ENCODE measurements around the gene HSPH1.
"Not testable (repeated sequence)": the region's sequence is repeated elsewhere in the genome, so short reads cannot be mapped to it uniquely, and the experiment has no call there.

The HSPH1 gene

DNA sequence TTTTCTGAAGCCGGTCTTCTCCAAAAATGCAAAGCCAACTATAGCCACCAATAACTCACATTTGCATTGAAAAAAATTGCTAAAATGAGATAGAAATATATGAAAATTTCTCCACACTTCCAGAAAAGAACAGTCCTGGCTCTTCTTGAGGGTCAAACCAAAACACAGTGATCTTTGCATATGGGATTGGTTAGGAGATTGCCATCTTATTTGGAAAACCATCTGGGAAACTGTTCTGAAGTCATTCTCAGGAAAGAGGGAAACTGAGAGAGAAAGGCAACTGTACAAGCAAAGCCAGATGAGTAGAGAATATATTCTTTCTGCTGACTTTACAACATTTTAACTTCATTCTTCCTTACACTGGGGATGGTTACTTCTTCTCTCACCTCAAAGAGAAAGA, 54.6 kb downstream of the HSPH1 start:
- TF ChIP-seq MYC (IDR thresholded peaks at IDR 0.05; ENCODE audit: low read depth, low read length) (no peak), POLR2A (IDR thresholded peaks at IDR 0.05; ENCODE audit: extremely low read depth, insufficient read length) (no peak), CTCF (IDR thresholded peaks at IDR 0.05; ENCODE audit: low read depth, low read length) (no peak)
- TF ChIP-seq, protein P1, sequence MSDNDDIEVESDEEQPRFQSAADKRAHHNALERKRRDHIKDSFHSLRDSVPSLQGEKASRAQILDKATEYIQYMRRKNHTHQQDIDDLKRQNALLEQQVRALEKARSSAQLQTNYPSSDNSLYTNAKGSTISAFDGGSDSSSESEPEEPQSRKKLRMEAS (IDR thresholded peaks at IDR 0.05; ENCODE audit: low read depth, low read length): no peak
- no peak overlapping the region for H3K4me3 ChIP-seq (ENCODE audit: low read depth, low read length)
- DNase-seq (ENCODE audit: low read depth): no peak

DNA sequence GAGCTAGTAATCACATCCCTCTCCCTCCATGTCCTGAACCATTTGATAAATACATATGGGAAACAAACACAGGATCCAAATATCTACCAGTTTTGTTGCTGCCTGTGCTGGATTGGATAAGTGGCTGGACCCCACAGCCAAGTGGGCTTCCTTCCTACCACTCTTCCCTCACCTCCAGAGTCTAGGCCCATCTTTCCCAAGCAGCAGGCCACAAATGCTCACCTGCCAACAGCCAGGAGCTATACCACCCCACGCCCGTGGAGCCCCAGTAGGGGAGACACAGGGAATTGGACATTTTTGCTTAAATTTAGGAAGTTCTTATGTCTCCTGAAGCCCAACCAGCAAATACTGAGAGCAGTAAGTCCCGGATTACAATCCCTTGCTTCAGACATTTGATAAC, 55.8 kb downstream of the HSPH1 start:
- no peak for DNase-seq (ENCODE audit: low read depth)
- H3K4me3 ChIP-seq (ENCODE audit: low read depth, low read length): no peak overlapping the region
- TF ChIP-seq MYC (IDR thresholded peaks at IDR 0.05; ENCODE audit: low read depth, low read length) (no peak), POLR2A (IDR thresholded peaks at IDR 0.05; ENCODE audit: extremely low read depth, insufficient read length) (no peak)
- TF ChIP-seq, protein P1 (IDR thresholded peaks at IDR 0.05; ENCODE audit: low read depth, low read length): no peak

DNA sequence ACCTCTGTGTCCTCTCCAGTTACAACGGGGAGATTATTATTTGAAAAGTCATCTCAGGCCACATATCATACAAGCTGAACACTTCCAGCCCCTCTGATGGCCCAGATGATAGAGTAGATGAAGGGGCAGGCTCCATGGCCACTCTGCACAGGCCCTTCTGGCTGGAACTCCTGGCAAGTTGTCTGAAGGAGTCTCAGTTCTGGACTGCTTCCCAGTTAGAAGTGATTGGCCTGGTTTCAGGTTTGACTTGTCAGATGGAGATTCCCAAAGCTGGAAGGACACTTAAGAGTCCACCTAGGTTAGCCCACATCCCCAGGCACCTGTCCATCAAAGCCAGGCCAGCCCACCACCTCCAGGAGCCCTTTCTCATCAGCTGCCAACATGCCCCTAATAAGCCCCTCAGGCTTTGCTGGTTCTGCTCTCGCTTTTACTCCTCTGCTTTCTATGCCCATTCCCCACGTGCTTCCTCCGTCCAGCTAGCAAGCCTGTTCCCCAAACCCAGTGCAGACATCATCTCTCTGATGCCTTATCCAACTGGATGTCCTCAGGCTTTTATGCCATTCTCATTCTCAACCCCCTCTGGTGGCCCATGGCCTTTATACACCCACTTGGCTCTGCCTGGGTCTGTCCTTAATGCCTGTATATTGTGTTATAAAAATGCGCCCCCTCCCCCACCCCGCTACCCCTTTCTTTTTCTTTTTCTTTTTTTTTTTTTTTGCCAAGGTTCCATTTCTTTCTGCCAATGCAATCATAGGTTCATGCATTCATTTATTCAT, 56.5 kb downstream of the HSPH1 start:
- TF ChIP-seq POLR2A (IDR thresholded peaks at IDR 0.05; ENCODE audit: extremely low read depth, insufficient read length): no peak
- no peak for TF ChIP-seq CTCF (IDR thresholded peaks at IDR 0.05; ENCODE audit: low read depth, low read length)
- TF ChIP-seq, protein P1 (IDR thresholded peaks at IDR 0.05; ENCODE audit: low read depth, low read length): no peak
- TF ChIP-seq MYC (IDR thresholded peaks at IDR 0.05; ENCODE audit: low read depth, low read length): no peak
- H3K4me3 ChIP-seq (ENCODE audit: low read depth, low read length): no peak overlapping the region

DNA sequence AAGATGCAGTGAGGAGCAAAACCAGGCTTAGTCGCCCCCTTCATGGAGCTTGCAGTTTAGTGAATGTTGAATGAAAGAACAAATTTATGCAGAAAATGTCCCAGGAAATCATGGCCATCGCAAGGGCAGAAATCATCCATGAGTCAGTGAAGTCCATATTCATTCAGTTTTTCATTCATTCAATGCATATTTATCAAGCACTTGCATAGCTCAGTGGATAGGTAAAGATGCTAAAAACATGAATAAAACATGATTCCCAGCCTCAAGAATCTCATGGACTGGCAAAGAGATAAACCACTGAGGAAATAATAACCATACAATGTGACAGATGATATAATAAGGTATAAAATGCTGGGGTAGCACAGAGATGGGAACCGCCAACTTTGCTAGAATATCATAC, 58.8 kb downstream of the HSPH1 start:
- TF ChIP-seq, protein P1 (IDR thresholded peaks at IDR 0.05; ENCODE audit: low read depth, low read length): no peak
- no peak for TF ChIP-seq POLR2A (IDR thresholded peaks at IDR 0.05; ENCODE audit: extremely low read depth, insufficient read length)
- TF ChIP-seq CTCF (IDR thresholded peaks at IDR 0.05; ENCODE audit: low read depth, low read length): no peak
- TF ChIP-seq MYC (IDR thresholded peaks at IDR 0.05; ENCODE audit: low read depth, low read length): no peak
- H3K4me3 ChIP-seq (ENCODE audit: low read depth, low read length): no peak overlapping the region
- DNase-seq (ENCODE audit: low read depth): no peak

More for the DNA sequence above, 56.5 kb downstream of the HSPH1 start:
- no peak for DNase-seq (ENCODE audit: low read depth)

DNA sequence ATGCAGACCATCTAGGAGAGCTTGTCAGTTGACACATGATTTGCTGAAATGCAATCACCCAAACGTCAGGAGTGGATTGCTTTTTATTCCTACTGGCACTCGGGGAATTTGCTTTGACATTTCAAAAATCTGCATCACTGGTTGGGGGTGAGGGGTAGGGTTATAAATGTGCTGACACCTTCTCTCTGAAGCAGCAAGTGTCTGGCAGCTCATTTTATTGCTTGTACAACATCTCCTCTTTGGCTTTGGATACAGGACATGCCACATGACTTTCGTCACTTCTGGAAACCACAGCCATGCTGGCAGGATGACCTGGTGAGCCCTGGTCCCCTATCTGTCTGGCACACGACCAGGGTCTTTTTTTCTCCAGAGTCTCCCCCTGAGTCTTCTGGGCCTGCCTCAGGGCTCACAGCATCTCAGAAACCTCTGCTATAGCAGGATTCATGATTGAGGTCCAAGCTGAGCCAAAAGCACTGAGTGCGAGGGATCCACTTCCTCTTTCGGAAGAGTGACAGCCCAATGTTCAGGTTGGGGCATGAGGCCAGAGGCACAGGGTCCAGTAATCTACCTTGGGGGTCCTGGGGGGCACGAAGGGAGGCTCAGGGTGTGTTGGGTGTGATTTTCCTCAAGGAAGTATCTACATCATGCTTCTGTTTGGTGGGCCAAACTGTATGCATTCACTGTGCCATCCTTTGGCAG, 60.1 kb downstream of the HSPH1 start:
- TF ChIP-seq CTCF (IDR thresholded peaks at IDR 0.05; ENCODE audit: low read depth, low read length) (no peak), MYC (IDR thresholded peaks at IDR 0.05; ENCODE audit: low read depth, low read length) (no peak), POLR2A (IDR thresholded peaks at IDR 0.05; ENCODE audit: extremely low read depth, insufficient read length) (no peak)
- TF ChIP-seq, protein P1 (IDR thresholded peaks at IDR 0.05; ENCODE audit: low read depth, low read length): no peak
- DNase-seq (ENCODE audit: low read depth): no peak
- no peak overlapping the region for H3K4me3 ChIP-seq (ENCODE audit: low read depth, low read length)

- H3K4me3 ChIP-seq (ENCODE audit: low read depth, low read length): no peak overlapping the region
- TF ChIP-seq CTCF (IDR thresholded peaks at IDR 0.05; ENCODE audit: low read depth, low read length) (no peak), POLR2A (IDR thresholded peaks at IDR 0.05; ENCODE audit: extremely low read depth, insufficient read length) (no peak), MYC (IDR thresholded peaks at IDR 0.05; ENCODE audit: low read depth, low read length) (no peak)
- TF ChIP-seq, protein P1 (IDR thresholded peaks at IDR 0.05; ENCODE audit: low read depth, low read length): no peak
- DNase-seq (ENCODE audit: low read depth): no peak
Observed at GRCh38 chr13:31100721-31101120, 61.0 kb downstream of the HSPH1 start.

- not testable (repeated sequence) for H3K4me3 ChIP-seq (ENCODE audit: low read depth, low read length); DNase-seq (ENCODE audit: low read depth)
Observed at GRCh38 chr13:31097911-31098434, 63.7 kb downstream of the HSPH1 start.
